NT2/D1 (cell line): ENCODE measurements around the gene CALR3.

ENCODE experiments used
- DNase-seq: peaks from one replicate; pipeline ENCODE4 v3.0.0-alpha.2; 2011; ENCODE audit warnings: low read depth, low spot score
- H3K27me3 ChIP-seq: 2 replicates; pipeline ENCODE4 v1.6.0; 2011; ENCODE audit warnings: mild to moderate bottlenecking; ENCODE audit not compliant: insufficient read length, insufficient read depth
- H3K36me3 ChIP-seq: 2 replicates; pipeline ENCODE4 v1.6.1; 2011; ENCODE audit warnings: mild to moderate bottlenecking, low read length, mixed read lengths; ENCODE audit not compliant: insufficient read depth, insufficient read length
- H3K4me1 ChIP-seq: 2 replicates; pipeline ENCODE4 v1.5.1; 2011; ENCODE audit not compliant: insufficient read depth, insufficient read length
- H3K4me3 ChIP-seq: 2 replicates; pipeline ENCODE4 v1.5.1; 2011; ENCODE audit warnings: low read depth; ENCODE audit not compliant: insufficient read length
- H3K9ac ChIP-seq: 2 replicates; pipeline ENCODE4 v1.6.0; 2011; ENCODE audit warnings: low read depth; ENCODE audit not compliant: insufficient read length
- H3K9me3 ChIP-seq: 2 replicates; pipeline ENCODE4 v1.5.1; 2011; ENCODE audit warnings: mild to moderate bottlenecking, low read length; ENCODE audit not compliant: insufficient read depth
- SUZ12 ChIP-seq: IDR thresholded peaks from 2 replicates; pipeline ENCODE4 v1.6.1; 2011; ENCODE audit not compliant: insufficient read length, insufficient read depth; ENCODE audit errors: extremely low read depth
- YY1 ChIP-seq: IDR thresholded peaks from 2 replicates; pipeline ENCODE4 v1.6.1; 2011; ENCODE audit not compliant: insufficient read length, insufficient read depth
- ZNF274 ChIP-seq: IDR thresholded peaks from 2 replicates; pipeline ENCODE4 v1.6.1; 2011; ENCODE audit warnings: mild to moderate bottlenecking, low read depth, low read length

CALR3 gene

DNA sequence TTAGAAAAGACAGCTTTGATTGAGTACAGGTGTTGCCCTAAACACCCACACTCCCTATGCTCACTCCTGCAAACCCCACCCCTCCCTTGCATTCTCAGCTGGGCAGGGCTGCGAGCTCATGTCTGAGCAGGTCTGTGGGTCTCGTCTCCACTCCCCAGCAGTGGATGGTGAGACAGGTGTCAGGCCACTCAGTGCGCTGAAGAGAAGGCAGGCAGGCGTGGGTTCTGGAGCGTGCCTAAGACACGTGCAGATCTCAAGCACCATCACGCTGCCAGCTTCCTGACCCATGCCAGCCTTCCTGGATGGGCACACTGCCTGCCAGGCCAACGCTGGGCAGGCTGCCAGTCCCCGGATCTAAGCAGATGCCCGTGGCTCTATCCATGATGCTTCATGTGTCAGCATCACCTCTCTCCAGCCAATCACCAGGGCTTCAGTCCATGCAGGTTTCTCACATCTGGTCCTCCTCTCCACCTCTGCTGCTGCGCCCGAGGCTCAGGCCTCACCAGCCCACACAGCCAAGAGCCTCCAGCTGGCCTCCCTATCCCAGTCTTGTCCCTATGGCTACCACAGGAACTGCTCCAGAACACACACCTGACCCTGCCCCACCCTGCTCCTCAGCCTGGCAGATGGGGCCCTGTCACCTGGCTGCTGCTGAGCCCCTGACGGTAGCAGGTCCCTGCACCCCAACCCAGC lies 66.8 kb downstream of the CALR3 start:
- Histone ChIP-seq H3K9ac (no peak overlapping the region), H3K27me3 (no peaks in the 10 kb centered on the region), H3K4me1 (no peaks in the 10 kb centered on the region), H3K36me3 (peaks cover 72% of the 10 kb centered on the region), H3K9me3 (no peaks in the 10 kb centered on the region), H3K4me3 (no peak overlapping the region)
- TF ChIP-seq SUZ12 (no peak), ZNF274 (no peak), YY1 (no peak)
- no peak for DNase-seq
